Activated T-helper 9 cell treated with anti-CD3 and anti-CD28 coated beads, Interleukin-2, amount 50 U/mL, for 16 hours (primary cell): ENCODE measurements around the gene MAGI2.

ENCODE experiments used
- DNase-seq: peaks from one replicate; pipeline ENCODE4 v3.0.0-alpha.2; 2020; ENCODE audit warnings: low read depth

Gene MAGI2

DNA sequence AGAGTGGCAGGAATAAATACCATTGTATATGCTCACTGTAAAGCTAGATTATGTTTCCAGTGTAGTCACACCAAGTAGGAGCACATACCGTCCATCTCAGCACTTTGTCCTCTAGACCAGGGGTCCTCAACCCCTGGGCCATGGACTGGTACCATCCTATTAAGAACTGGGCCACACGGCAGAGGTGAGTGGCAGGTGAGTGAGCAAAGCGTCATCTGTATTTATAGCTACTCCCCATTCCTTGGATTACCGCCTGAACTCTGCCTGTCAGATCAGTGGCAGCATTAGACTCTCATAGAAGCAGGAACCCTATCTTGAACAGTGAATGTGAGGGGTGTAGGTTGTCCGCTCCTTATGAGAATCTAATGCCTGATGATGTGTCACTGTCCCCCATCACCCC, 735.3 kb downstream of the MAGI2 start:
- DNase-seq: no peak

DNA sequence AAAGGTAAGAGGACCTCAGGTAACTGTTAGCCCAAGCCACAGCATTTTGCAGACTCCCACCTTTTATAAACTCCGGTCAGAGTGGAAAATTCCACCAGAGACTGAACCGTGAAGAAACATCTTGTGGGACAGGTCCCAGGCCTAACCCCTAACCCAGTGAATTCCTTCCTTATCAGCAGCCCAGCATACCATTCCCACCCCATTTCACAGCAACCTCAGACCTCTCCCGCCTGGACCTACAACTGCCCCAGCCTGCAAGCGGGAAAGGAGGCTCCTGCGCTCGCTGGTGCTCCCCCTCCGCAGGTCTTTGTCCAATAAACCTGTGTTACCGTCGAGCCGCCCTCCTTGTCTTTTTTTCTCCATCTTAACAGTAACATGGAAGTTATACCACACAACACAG, 736.6 kb downstream of the MAGI2 start:
- no peak for DNase-seq

DNA sequence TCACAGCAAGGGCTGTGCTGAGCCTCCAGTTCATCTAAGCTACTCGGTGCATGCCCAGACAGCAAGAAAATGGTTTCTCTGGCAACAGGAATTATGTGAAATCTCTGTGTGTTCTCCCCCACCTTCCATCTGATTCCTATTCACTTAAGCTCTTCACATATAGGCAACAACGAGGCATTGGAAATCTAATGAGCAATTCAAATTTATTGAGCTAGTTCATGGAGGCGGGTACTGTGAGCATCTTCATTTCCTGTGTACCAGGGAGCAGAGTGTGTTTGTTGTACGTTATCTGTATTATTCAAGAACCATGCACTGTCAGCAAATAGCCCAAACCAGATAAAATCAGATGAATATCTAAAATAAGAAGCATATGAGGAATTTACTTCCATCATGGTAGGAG, 739.1 kb downstream of the MAGI2 start:
- DNase-seq: no peak

DNA sequence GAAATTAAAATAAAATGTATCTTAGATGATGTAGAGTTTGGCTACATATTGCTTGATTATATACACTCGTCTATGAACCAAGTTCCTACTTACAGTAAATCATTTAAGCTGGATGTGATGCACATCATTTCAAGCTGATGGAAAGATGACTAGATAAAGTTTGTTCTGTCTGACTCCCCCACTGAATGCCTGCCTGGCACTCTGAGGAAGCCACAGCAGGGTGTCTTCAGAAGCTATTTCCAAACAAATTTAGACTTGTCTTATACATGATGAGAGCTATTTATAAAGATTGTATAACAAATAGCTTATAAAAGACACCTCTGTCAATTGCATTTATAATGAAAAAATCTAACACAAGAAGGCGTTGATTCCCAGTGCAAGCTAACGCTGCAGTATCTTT, 741.4 kb downstream of the MAGI2 start:
- no peak for DNase-seq

DNA sequence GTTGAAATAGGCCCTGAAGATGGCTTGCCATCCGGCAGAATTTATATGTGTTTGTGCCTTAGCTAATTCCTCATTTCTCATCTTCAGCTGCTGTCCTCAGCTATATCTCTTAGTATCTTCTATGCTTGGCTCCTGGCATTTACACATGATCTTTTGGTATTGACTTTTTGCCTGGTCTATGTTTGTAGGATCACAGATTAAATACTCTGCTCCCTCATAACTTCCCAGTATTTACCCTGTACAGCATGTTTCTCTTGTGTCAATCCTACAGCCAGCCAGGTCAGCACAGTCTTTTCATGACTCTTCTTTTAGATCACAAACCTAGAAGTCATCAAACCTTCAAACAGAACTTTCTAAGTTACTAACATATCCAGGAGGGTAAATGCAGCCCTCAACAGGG, 743.8 kb downstream of the MAGI2 start:
- DNase-seq: no peak

DNA sequence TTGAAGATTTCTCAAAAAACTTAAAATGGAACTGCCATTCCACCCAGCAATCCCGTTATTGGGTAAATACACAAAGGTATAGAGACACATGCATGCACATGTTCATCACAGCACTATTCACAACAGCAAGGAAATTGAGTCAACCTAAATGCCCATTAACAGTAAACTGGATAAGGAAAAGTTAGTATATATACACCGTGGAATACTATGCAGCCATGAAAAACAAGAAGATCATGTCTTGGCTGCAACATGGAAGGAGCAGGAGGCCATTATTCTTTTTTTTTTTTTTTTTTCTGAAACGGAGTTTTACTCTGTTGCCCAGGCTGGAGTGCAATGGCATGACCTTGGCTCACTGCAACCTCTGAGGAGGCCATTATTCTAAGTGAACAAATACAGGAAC, 749.0 kb downstream of the MAGI2 start:
- no peak for DNase-seq

- no peak for DNase-seq
Observed at GRCh38 chr7:78703391-78703790, 750.1 kb downstream of the MAGI2 start.

DNA sequence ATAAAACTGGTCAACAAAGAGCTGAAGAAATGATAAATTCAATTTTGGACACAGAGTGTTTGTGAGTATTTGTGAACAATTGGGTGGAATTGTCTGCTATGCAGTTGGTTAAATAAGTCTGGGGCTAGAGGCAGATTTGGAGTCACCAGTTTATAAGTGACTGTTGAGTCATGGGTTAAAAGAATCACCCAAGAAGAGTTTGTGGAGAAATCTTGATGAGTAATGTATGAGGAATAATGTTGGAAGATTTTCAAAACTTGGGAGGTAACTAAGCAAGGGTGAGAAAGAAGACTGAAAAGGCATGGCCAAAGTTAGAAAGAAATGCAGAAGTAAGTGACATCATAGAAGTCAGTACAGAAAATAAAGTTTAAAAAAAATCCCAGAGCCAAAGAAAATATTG, 750.7 kb downstream of the MAGI2 start:
- DNase-seq: no peak

GRCh38 chr7:78695826-78696225, 757.6 kb downstream of the MAGI2 start:
- no peak for DNase-seq

- DNase-seq: no peak
Observed at GRCh38 chr7:78691584-78691983, 761.9 kb downstream of the MAGI2 start.

GRCh38 chr7:78690174-78690573, 763.3 kb downstream of the MAGI2 start:
- DNase-seq: no peak

GRCh38 chr7:78688376-78688775, 765.1 kb downstream of the MAGI2 start:
- no peak for DNase-seq

GRCh38 chr7:78686189-78686588, 767.3 kb downstream of the MAGI2 start:
- DNase-seq: no peak

DNA sequence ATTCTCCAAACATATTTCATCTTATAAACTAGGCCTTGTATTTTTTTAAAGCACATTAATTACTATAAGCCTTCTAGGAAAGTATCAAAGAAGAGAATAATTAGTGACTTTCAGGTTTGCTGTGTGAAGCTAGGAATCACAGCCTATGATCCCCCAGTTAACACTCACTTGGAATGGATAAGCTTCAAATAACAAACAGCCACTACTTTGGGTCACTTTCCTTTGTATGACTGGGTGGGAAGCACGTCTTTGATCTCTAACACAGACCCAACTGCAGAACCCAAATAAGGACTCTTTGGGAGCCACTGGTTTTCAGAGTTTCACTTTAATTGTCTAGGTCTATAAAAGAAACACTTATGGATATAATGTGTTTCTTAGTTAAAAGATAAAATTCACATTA, 769.3 kb downstream of the MAGI2 start:
- DNase-seq: no peak

GRCh38 chr7:78683566-78683965, 769.9 kb downstream of the MAGI2 start:
- no peak for DNase-seq

DNA sequence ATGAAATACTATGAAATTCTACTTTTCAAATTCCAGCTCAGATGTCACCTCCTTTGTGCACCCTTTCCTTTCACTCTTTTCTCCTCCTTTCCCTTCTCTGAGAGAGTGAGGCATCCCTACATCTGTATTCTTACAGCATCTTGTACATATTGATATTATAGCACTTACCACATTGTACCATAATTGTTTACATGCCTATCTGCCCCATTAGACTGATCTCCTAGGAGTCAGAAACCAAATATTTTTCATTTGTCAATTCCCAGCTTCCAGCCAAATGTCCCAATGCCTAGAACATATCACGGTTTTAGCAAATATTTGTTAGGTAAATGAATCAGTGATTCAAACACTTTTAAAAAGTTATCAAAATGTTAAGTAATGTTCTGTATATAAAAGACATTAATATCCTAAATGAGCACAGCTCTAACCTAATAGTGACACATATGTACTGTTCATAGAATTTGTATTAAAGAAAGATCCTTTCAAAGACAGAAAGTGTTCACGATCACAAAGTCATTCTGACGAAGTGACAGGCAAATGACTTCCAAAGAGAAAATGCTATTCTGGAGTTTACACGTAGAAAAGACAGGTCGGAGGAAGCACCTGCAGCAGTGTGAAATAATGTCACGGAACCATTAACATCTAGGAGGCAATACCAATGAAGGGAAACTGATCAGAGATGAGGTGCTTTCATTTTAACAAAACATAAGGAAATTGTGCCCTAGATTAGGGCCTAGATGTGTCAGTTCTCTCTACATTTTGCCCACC, 774.2 kb downstream of the MAGI2 start:
- DNase-seq: no peak

GRCh38 chr7:78677391-78677790, 776.1 kb downstream of the MAGI2 start:
- no peak for DNase-seq

- DNase-seq: no peak
Observed at GRCh38 chr7:78675511-78675910, 778.0 kb downstream of the MAGI2 start.

GRCh38 chr7:78673272-78673671, 780.2 kb downstream of the MAGI2 start:
- DNase-seq: no peak

DNA sequence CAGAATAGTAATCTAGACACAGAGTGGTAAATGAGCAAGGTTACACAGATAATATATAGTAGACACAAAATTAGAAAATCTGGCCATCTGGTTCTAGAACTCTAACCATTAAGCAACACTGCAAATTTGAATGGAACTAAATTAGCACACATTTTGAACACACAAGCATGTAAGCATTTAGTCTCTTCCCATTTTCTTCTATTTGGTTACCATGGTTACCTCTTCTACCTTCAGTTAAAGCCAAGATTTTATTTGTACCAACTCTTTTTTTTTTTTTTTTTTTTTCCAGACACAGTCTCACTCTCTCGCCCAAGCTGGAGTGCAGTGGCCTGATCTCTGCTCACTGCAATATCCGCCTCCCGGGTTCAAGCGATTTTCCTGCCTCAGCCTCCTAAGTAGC, 790.5 kb downstream of the MAGI2 start:
- no peak for DNase-seq

GRCh38 chr7:78649976-78650375, 803.5 kb downstream of the MAGI2 start:
- DNase-seq: no peak

GRCh38 chr7:78649236-78649635, 804.2 kb downstream of the MAGI2 start:
- DNase-seq: no peak

- DNase-seq: no peak
Observed at GRCh38 chr7:78642751-78643150, 810.7 kb downstream of the MAGI2 start.

DNA sequence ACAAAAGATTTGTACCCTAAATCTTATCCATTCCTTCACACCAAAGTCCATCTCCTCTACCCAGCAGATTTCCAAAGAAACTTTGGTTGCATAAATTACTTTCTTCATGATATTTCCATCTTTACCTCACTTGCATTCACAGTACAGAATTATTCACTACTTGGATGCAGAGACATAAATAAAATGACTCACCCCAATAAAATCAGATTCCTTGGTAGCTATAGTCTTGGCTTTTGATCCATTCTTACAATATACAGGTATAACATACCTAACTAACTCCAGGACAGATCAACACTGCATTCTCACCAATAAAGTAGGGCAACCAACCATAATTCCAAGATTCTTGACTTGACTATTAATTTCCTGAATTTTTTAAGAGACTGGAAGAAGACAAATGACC, 815.1 kb downstream of the MAGI2 start:
- DNase-seq: no peak

- no peak for DNase-seq
Observed at GRCh38 chr7:78636727-78637126, 816.7 kb downstream of the MAGI2 start.
